GM12872 (cell line): ENCODE data around the gene ADCY5.

Experiments used
- CTCF ChIP-seq: IDR thresholded peaks from 3 replicates; pipeline ENCODE4 v1.5.1; 2011; ENCODE audit warnings: low read depth, mild to moderate bottlenecking, low read length, moderate library complexity; ENCODE audit not compliant: insufficient read depth

ADCY5 gene

DNA sequence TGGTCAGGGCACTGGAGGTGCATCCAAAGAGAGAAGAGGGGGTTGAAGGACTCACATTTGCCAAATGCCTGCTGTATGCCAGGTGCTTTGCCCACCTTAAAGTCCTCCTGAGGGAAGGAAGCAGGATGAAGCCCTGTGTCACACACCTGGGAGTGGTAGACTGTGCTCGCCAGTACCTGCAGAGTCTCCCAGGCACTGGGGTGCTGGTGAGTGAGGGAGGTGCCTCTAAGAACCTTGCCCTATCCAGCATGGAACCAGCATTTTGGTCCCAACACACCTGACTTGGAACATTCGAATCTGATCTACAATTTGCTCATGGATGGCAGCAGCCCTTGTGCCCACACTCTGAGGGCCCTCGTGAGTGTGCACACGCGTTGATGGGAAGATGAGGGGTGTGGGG lies 170.4 kb downstream of the ADCY5 start:
- TF ChIP-seq CTCF: no peak

GRCh38 chr3:123277106-123277505 lies 171.8 kb downstream of the ADCY5 start:
- TF ChIP-seq CTCF: no peak

DNA sequence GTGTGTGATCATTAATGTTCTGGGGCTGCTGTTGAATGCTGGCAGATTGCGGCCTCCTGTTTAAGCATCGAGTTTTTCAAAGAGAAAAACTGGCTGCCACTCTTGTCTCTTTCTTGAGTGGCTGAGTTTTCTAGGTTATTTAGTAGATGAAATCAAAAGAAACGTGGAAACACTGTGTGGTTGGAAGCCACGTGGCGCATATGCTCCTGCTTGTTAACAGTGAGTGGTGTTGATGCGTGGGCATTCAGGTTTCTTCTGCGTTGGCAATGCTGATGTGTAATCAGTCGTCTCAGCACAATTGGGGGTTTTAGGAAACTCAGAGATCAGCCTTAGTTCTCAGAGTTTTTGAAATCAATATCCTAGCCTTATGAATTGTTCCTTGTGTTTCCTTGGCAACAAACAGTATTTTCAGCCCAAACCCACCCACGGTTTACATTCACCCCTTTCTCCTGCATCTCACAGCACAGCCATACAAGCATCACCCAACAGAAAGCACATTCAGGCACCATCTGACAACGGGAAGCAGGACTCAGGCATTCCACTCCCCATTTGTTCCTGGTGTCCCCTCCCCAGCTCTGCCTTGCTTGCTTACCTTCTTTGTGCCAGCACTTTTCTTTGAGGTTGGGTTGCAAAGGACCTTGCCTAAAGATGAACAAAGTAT lies 172.4 kb downstream of the ADCY5 start:
- TF ChIP-seq CTCF: no peak

DNA sequence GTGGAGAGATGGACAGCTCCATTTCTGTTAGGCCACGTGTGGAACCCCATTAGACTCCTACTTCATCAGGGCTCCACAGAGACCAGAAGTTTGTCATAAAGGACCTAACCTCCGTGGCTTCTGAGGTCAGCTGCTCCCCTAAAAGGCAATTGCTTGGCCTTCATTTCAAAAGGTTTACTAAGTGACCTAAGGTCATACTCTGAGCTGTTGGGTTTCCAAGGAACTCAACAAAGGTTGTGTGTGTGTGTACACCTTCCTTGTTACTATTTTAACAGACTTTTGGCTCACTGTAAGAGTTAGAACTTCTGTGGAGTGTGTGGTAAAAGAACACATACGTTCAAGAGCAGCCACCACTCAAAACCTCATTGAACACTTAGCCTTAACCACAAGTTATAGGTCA lies 173.2 kb downstream of the ADCY5 start:
- TF ChIP-seq CTCF: no peak

DNA sequence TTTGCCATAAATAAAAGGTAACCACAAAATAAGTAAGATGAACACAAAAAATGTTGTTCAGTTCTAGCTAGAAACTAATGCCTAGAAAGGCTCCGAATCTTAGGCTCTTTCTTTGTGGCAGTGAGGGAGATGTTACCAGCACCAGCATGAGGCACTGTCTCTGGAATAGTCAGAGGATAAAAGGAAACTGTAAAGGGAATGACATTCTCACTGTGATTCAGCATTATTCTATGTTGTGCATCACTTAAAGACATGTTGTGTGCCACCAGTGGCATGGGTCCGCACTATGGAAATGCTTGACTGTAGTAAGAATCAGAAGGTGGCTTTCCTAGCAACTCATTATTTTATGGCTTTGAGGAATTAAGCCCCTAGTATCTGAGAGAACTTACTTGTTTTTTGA lies 176.3 kb downstream of the ADCY5 start:
- no peak for TF ChIP-seq CTCF

DNA sequence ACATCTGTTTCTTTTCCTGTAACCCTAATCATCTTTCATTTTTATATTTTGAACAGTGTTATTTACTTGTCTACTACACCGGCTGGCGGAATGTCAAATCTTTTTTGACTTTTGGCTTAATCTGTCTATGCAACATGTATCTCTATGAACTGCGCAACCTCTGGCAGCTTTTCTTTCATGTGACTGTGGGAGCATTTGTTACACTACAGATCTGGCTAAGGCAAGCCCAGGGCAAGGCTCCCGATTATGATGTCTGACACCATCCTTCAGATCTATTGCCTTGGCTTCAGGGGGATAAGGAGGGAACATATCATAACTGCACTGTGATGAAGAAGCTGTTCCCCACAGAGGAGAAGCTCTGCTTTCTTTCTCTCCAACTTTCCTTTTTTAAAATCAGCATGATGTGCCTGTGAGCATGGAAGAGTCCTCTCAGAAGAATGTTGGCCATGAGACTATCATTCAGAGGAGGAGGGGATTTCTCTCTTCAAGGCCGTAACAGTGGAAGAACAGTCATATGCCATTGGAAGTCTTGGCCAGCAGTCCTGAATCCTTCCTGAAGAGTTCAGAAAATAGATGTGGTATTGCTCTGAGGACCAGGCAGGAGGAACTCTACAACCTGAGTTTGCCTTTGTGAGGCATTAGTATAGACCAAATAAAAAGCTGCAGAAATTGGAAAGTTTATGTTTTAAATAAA lies 177.3 kb downstream of the ADCY5 start:
- no peak for TF ChIP-seq CTCF

DNA sequence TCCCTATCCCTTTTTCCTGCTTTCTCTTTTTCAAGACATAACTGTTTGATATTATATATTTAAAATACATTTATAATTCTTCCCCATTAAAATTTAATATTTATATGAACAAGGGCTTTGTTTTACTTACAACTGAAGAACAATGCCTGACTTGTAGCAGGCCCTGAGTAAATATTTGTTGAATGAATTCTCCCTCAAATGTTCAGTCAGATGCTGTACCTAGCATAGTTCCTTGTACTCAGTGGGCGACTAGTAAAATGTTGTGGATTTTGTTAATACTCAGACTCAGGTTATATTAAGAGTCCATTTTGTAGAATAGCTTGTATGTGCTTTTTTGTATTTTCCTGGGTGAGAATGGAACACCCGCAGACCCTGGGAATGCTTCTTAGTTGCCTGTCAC lies 178.1 kb downstream of the ADCY5 start:
- no peak for TF ChIP-seq CTCF
